ENCODE data around the gene HCST. TPM values are rescaled to one million over a fixed set of nuclear protein-coding genes. Genes with fewer than 3 reads are reported as not detected.
"Not testable (repeated sequence)": the region's sequence is repeated elsewhere in the genome, so short reads cannot be mapped to it uniquely, and the experiment has no call there.

The HCST gene
- total RNA-seq, 1 donor from 2014 or later, result 46.1 TPM

DNA sequence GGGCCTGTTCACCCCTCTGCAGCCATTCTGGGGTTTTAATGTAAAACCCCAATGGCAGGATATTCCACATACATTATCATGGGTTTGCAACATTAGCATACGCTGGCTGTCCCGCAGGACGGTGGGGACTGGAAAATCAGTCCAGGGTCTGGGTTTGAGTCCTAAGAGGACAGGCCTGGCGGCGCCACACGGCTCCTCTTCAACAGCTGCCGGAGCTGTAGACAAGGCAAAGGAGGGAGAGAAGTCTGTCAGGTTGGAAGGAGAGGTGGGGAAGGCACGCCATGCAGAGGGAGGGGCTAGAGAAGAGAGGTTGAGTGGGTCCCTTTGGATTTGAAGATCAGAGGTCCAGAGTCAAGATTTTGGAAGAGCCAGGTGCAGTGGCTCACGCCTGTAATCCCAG lies 13.9 kb upstream of the HCST start:
- Mint-ChIP-seq H3K27ac (no peak overlapping the region), H3K9me3 (no peaks in the 10 kb centered on the region), H3K4me3 (no peak overlapping the region), H3K27me3 (no peaks in the 10 kb centered on the region), H3K4me1 (peaks cover 18% of the 10 kb centered on the region), H3K36me3 (ENCODE audit: low read depth) (peaks cover 59% of the 10 kb centered on the region)
- intact Hi-C loops (cut with micrococcal nuclease), result no loop called here
- DNase-seq, result no peak

DNA sequence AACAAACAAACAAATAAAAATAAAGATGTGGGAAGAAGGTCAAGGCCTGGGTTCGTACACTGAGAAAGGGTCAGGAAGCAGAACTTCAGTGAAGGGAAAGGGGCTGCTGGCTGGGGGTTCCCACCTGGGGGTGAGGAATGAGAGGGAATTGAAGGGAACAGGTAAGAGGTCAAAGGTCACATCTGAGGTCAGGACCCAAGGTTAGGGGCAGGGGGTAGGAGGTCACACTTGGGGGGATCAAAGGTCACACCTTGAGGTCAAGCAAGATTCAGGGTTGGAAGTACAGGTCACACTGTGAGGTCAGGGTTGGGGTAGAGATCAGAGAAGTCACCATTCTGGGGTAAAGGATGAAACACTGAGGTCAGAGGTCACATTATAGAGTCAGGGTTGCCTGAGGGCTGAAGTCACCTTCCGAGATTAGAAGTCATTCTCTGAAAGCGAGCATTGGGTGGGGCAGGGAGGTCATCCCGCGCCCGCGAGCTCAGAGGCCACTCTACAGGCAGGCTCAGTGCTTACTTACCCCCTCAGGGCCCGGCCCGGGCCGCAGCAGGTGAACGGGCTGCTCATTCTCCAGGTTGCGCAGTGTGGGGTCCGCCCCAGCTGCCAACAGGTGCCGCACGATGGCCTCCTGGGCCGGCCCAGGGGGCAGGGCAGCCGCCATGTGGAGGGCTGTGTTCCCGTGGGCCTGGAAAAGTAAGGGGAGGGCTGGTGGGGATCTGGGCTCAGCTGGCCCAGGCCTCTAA lies 12.8 kb upstream of the HCST start:
- Mint-ChIP-seq H3K27me3 (no peaks in the 10 kb centered on the region), H3K4me1 (peaks cover 18% of the 10 kb centered on the region), H3K4me3 (no peak overlapping the region), H3K36me3 (ENCODE audit: low read depth) (peaks cover 70% of the 10 kb centered on the region), H3K27ac (no peak overlapping the region), H3K9me3 (no peaks in the 10 kb centered on the region)
- no peak for DNase-seq
- intact Hi-C loops (cut with micrococcal nuclease), result no loop called here

- peaks cover 73% of the 10 kb centered on the region for H3K36me3 Mint-ChIP-seq (ENCODE audit: low read depth)
- no peaks in the 10 kb centered on the region for H3K9me3 Mint-ChIP-seq
- no peak for DNase-seq
- peaks cover 19% of the 10 kb centered on the region for H3K4me1 Mint-ChIP-seq
- no peak overlapping the region for H3K4me3 Mint-ChIP-seq
- intact Hi-C loops (cut with micrococcal nuclease), result no loop called here
- H3K27me3 Mint-ChIP-seq, result no peaks in the 10 kb centered on the region
- peak overlapping the region; percentile 20 for H3K27ac Mint-ChIP-seq
These were observed 12.1 kb upstream of the HCST start for GRCh38 chr19:35890113-35890650.

- H3K4me3 Mint-ChIP-seq; H3K27me3 Mint-ChIP-seq; H3K9me3 Mint-ChIP-seq; H3K27ac Mint-ChIP-seq; DNase-seq; intact Hi-C loops (cut with micrococcal nuclease): not testable (repeated sequence)
- H3K4me1 Mint-ChIP-seq, result peaks cover 24% of the 10 kb centered on the region
- peaks cover 79% of the 10 kb centered on the region for H3K36me3 Mint-ChIP-seq (ENCODE audit: low read depth)
These were observed 10.5 kb upstream of the HCST start for GRCh38 chr19:35891819-35892218.

DNA sequence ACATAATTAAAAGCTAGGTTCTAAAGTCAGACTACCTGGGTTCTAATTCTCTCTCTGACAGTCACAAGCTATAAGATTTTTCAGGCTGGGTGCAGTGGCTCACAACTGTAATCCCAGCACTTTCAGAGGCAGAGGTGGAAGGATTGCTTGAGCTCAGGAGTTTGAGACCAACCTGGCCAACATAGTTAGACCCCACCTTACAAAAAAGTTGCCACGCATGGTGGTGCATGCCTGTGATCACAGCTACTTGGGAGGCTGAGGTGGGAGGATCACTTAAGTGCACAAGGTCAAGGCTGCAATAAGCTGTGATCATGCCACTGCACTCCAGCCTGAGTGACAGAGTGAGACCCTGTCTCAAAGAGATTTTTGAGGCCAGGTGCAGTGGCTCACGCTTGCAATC lies 8.0 kb upstream of the HCST start:
- intact Hi-C loops (cut with micrococcal nuclease), result no loop called here
- no peak overlapping the region for H3K27ac Mint-ChIP-seq
- no peak overlapping the region for H3K4me3 Mint-ChIP-seq

GRCh38 chr19:35895911-35896642 lies 6.3 kb upstream of the HCST start:
- H3K36me3 Mint-ChIP-seq (ENCODE audit: low read depth), result peaks cover 68% of the 10 kb centered on the region
- intact Hi-C loops (cut with micrococcal nuclease), result no loop called here
- H3K27me3 Mint-ChIP-seq, result no peaks in the 10 kb centered on the region
- peaks cover 29% of the 10 kb centered on the region for H3K4me1 Mint-ChIP-seq
- H3K27ac Mint-ChIP-seq, result peak overlapping the region; percentile 79
- no peaks in the 10 kb centered on the region for H3K9me3 Mint-ChIP-seq
- peak overlapping the region; percentile 71 for H3K4me3 Mint-ChIP-seq
- no peak for DNase-seq

More for the DNA sequence above, 8.0 kb upstream of the HCST start:
- Mint-ChIP-seq H3K27me3 (no peaks in the 10 kb centered on the region), H3K4me1 (peaks cover 31% of the 10 kb centered on the region), H3K36me3 (ENCODE audit: low read depth) (peaks cover 80% of the 10 kb centered on the region), H3K9me3 (no peaks in the 10 kb centered on the region)
- no peak for DNase-seq

GRCh38 chr19:35896643-35897040 lies 5.7 kb upstream of the HCST start:
- H3K27ac Mint-ChIP-seq, result no peak overlapping the region
- no peaks in the 10 kb centered on the region for H3K9me3 Mint-ChIP-seq
- H3K36me3 Mint-ChIP-seq (ENCODE audit: low read depth), result peaks cover 65% of the 10 kb centered on the region
- intact Hi-C loops (cut with micrococcal nuclease), result no loop called here
- no peaks in the 10 kb centered on the region for H3K27me3 Mint-ChIP-seq
- DNase-seq, result no peak
- H3K4me3 Mint-ChIP-seq, result peak overlapping the region; percentile 55
- H3K4me1 Mint-ChIP-seq, result peaks cover 29% of the 10 kb centered on the region

GRCh38 chr19:35897706-35898451 lies 4.5 kb upstream of the HCST start:
- H3K27me3 Mint-ChIP-seq, result no peaks in the 10 kb centered on the region
- H3K4me3 Mint-ChIP-seq, result peak overlapping the region; percentile 98
- peaks cover 36% of the 10 kb centered on the region for H3K4me1 Mint-ChIP-seq
- intact Hi-C loops (cut with micrococcal nuclease), result loop anchor here (2.0 kb wide), 2 partner anchors 15 to 181 kb away; no protein-coding TSS in a partner anchor
- H3K27ac Mint-ChIP-seq, result peak overlapping the region; percentile 82
- no peaks in the 10 kb centered on the region for H3K9me3 Mint-ChIP-seq
- no peak for DNase-seq
- peaks cover 58% of the 10 kb centered on the region for H3K36me3 Mint-ChIP-seq (ENCODE audit: low read depth)

DNA sequence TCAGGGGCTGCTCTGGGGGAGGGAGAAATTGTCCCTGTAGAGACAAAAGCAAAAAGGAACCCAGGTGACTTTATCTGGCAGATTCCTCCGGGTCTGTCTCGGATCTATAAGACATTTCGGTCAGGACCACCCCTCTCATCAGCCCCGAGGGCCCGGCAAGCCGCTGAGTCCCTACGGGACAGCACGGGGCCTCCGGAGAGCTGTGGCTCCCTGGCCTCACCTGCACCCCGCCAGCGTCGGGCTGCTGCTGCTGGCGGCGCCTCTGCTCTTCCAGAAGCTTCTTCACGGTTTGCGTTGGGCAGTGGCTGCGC lies 3.9 kb upstream of the HCST start:
- no peak for DNase-seq
- intact Hi-C loops (cut with micrococcal nuclease), result loop anchor here (2.0 kb wide), 2 partner anchors 16 to 182 kb away; no protein-coding TSS in a partner anchor
- H3K4me3 Mint-ChIP-seq, result peak overlapping the region; percentile 98
- H3K36me3 Mint-ChIP-seq (ENCODE audit: low read depth), result peaks cover 55% of the 10 kb centered on the region
- H3K27ac Mint-ChIP-seq, result peak overlapping the region; percentile 98
- no peaks in the 10 kb centered on the region for H3K27me3 Mint-ChIP-seq
- peaks cover 39% of the 10 kb centered on the region for H3K4me1 Mint-ChIP-seq
- no peaks in the 10 kb centered on the region for H3K9me3 Mint-ChIP-seq

GRCh38 chr19:35899547-35900214 lies 2.6 kb upstream of the HCST start:
- no peaks in the 10 kb centered on the region for H3K27me3 Mint-ChIP-seq
- H3K4me1 Mint-ChIP-seq, result peaks cover 50% of the 10 kb centered on the region
- no peaks in the 10 kb centered on the region for H3K9me3 Mint-ChIP-seq
- H3K4me3 Mint-ChIP-seq, result peak overlapping the region; percentile 98
- peaks cover 47% of the 10 kb centered on the region for H3K36me3 Mint-ChIP-seq (ENCODE audit: low read depth)
- H3K27ac Mint-ChIP-seq, result peak overlapping the region; percentile 98
- intact Hi-C loops (cut with micrococcal nuclease), result loop anchor here (1.0 to 5.0 kb wide), 5 partner anchors 17 to 183 kb away; partner anchors contain the start of genes HSPB6 and PROSER3
- peak; percentile 96 for DNase-seq

- H3K27ac Mint-ChIP-seq, result peak overlapping the region; percentile 98
- peak overlapping the region; percentile 98 for H3K4me3 Mint-ChIP-seq
- H3K36me3 Mint-ChIP-seq (ENCODE audit: low read depth), result peaks cover 35% of the 10 kb centered on the region
- H3K9me3 Mint-ChIP-seq, result no peaks in the 10 kb centered on the region
- intact Hi-C loops (cut with micrococcal nuclease), result loop anchor here (5.0 kb wide), 1 partner anchor 144 kb away; the partner anchor contains the start of genes HSPB6 and PROSER3
- no peaks in the 10 kb centered on the region for H3K27me3 Mint-ChIP-seq
- H3K4me1 Mint-ChIP-seq, result peaks cover 50% of the 10 kb centered on the region
- no peak for DNase-seq
These were observed 1.2 kb upstream of the HCST start for GRCh38 chr19:35901055-35901644.

GRCh38 chr19:35902870-35903475 lies 644 bp downstream of the HCST start:
- no peaks in the 10 kb centered on the region for H3K9me3 Mint-ChIP-seq
- intact Hi-C loops (cut with micrococcal nuclease), result loop anchor here (5.0 kb wide), 1 partner anchor 146 kb away; the partner anchor contains the start of genes HSPB6 and PROSER3
- peaks cover 46% of the 10 kb centered on the region for H3K4me1 Mint-ChIP-seq
- peak overlapping the region; percentile 89 for H3K4me3 Mint-ChIP-seq
- peaks cover 19% of the 10 kb centered on the region for H3K36me3 Mint-ChIP-seq (ENCODE audit: low read depth)
- H3K27me3 Mint-ChIP-seq, result no peaks in the 10 kb centered on the region
- H3K27ac Mint-ChIP-seq, result peak overlapping the region; percentile 93
- DNase-seq, result no peak
